GM21367 (cell line): ENCODE measurements around the gene AGFG2.

Experiments used
- ATAC-seq: cut with Tn5 transposase; IDR thresholded peaks from one replicate; pipeline ENCODE4 v1.9.1; 2021; ENCODE audit not compliant: unreplicated experiment

AGFG2 gene

DNA sequence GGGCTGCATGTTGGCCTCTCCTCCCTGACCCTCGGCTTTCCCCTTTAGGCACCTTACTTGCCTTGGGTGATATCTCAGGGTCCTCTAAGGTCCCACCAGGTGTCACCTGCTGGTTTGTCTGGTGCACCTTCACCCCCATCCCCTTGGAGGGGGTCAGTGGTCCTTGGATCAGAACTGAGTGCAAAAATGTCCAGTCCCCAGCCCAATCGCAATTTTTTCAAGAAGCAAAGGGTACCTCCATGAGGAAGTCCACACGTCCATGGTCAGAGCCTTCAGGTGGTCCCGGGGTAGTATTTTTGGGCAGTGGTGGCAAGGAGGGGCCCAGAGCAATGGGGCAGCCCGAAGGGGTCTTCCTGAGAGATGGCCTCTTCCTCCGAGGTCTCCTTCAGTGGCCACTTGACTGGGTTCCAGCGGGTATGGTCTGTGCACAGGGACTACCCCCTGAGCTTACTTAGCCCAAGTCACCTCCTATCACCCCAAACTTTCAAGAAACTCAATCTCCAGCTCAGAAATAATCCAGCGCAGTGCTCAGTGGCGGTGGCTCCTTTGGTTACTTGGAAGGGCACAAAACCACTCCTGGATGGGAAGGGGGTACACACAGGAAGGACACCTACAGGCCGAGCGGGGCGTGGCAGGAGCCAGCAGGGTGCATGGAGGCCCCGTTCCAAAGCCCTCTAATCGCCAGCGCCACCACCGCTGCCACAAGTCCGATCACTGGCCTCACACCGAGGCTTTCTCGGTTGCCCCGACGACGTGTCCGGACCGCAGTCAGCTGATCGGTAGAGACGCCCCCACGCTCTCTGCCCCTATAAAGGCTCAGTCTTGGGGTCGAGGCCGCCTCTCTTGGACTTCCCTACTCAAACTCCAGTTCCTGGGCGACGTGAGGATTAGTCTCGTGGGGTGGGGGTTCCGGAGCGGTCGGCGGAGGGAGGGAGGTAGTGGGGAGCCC lies 30.2 kb downstream of the AGFG2 start:
- ATAC-seq: no peak

- ATAC-seq: no peak
Measured at GRCh38 chr7:100570954-100571828, 32.2 kb downstream of the AGFG2 start.

- ATAC-seq: no peak
Measured at GRCh38 chr7:100571829-100572116, 32.8 kb downstream of the AGFG2 start.

DNA sequence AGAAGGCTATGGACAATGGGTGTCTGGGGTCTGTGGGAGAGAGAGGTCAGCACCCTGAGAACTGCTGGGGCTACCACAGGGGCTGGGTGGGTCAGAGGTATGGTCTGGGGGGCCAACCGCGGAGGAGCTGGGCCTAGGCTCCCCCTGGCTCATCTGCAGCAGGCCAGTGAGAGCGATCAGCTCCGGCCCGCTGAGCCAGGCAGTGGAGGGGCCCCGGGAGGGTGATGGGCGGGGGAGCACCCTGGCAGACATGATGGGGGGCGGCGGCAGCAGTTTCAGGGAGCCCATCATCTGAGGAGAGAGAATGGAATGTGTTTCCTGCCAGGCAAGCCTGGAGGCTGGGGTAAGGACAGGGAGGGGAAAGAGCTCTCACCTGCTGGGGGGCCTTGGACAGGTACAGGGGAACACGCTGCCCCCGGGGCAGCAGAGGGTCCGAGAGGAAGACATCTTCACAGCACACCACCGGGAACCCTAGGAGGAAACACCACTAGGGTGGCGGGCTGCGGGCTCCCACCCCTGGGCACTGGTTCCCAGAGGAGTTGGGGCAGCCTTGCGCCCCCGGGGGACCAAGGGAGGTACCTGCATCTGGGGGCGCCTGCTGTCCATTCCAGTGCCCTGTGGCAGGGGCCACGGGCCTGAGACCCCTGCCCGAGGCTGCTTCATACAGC lies 33.4 kb downstream of the AGFG2 start:
- ATAC-seq: no peak

DNA sequence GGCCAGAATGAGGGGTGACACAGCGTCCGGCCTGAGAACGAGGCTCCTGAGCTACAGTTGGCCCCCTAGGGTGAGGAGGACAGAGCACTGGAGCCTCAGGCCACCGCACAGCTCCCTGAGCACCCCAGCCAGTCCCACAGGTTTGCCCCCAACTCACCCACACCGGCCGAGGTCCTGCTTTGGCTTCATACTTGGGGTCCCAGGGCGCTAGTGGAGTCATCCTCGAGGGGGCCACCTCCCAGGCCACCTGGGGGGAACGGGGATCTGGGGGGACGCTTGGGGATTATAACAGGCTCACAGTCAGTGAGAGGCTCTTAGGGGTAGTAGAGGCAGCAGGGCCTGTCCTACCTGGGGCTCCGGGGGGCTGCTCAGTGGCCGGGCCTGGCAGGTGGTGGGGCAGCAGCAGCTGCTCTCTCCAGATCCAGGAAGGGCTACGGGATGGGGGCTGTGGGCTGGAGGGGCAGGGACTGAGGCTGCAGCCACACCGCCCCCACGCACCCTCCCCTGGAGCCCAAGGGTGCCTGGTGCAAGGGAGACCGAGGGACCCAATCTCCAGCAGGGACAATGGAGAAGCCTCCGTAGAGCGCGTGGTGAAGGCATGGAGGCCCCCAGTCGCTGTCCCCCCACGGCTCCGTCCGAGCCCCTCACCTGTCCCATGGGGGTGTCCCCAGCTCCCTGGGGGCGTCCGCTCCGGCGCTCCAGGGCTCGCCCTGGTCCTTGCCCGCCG lies 34.1 kb downstream of the AGFG2 start:
- ATAC-seq: no peak

GRCh38 chr7:100573691-100574361 lies 34.8 kb downstream of the AGFG2 start, which contains the start of gene SAP25:
TSS of gene SAP25 (minus strand) at chr7:100573900. CDS start at chr7:100573742, 158 bp downstream.
- ATAC-seq: no peak

DNA sequence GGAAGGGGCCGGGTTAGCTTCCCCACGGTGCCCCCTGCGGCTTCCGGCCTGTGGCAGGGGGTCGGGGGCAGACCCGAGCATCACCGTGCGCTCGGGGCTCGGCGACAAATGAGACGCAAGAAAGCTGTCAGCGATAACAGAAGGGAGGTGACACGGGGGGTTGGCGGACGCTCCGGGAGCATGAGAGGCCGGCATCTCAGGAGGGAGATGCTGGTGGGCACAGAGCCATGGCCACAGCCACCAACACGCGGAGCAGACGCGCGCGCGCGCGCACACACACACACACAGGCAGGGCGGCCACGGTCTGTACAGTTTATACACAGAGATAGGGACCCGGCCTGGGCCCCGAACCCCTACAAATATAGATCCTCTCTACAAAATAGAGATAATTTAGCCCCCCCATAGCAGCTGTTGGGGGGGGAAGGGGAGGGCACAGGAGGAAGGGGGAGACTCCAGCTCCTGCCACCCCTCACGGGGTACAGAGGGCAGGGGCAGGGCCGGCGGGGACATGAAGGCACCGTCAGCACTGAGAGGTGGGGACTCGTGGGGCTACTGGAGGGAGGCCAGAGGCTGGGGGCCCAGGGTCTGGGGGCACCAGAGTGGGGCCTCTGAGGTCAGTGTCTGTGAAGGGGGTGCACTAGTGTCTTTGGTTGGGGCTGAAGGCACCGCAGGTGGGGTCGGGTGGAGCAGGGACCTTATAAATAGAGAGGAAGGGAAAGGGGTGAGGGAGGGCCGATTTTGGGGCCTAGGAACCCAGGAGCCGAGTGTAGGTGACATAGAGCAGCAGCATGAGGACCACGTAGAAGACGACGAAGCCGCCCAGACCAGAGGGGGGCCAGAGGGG lies 35.6 kb downstream of the AGFG2 start:
- ATAC-seq: no peak

DNA sequence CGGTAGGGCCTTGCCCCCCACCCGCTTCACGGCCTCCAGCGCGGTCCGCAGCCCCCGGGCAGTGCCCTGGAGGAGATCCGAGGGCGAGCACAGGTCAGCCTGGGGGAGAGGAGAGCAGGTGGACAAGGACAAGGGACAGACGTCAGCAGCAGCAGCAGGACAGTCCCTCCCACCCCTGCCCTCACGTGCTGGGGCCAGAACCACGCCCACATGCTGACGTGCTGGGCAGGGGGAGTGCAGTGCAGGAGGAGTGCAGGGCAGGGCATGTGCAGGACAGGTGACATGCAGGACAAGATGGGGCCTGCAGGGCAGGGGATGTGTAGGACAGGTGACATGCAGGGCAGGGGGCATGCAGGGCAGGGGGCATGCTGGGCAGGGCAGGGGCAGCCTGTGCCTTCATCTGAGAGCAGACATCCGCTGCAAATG lies 36.2 kb downstream of the AGFG2 start:
- ATAC-seq: no peak

- ATAC-seq: no peak
Measured at GRCh38 chr7:100575746-100576383, 36.9 kb downstream of the AGFG2 start.

- no peak for ATAC-seq
Measured at GRCh38 chr7:100576384-100576993, 37.5 kb downstream of the AGFG2 start.

GRCh38 chr7:100577103-100577502 lies 38.1 kb downstream of the AGFG2 start:
- no peak for ATAC-seq

DNA sequence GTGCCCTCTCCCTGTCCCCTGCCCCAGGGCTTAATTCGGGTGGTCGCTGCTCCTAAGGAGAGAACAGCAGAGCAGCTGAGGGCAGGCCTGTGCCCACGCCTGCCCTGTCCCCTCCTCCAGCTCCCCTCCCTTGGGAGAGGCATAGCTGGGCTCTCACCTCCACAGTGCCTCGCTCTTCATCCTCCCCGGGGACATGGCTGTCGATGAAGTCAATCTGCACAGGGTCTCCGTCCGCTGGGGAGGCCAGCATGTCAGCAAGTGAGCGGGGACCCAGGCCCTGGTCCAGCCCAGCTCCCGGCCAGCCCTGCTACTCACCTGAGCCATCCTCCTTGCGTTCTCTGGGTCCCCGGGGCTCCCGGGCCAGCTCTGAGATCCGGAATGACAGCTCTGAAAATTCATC lies 38.5 kb downstream of the AGFG2 start:
- ATAC-seq: no peak

- no peak for ATAC-seq
Measured at GRCh38 chr7:100578246-100579183, 39.5 kb downstream of the AGFG2 start.

- no peak for ATAC-seq
Measured at GRCh38 chr7:100580466-100581283, 41.7 kb downstream of the AGFG2 start.

- ATAC-seq: no peak
Measured at GRCh38 chr7:100582041-100582579, 43.1 kb downstream of the AGFG2 start.

GRCh38 chr7:100582650-100583049 lies 43.6 kb downstream of the AGFG2 start:
- no peak for ATAC-seq
